ENCODE results near the gene ADAM33. TPM values are rescaled to one million over a fixed set of nuclear protein-coding genes. Genes with fewer than 3 reads are reported as not detected.

The ADAM33 gene
- total RNA-seq, 4 donors from 2014 or later, result 15.0 to 150 (median 44.6) TPM

DNA sequence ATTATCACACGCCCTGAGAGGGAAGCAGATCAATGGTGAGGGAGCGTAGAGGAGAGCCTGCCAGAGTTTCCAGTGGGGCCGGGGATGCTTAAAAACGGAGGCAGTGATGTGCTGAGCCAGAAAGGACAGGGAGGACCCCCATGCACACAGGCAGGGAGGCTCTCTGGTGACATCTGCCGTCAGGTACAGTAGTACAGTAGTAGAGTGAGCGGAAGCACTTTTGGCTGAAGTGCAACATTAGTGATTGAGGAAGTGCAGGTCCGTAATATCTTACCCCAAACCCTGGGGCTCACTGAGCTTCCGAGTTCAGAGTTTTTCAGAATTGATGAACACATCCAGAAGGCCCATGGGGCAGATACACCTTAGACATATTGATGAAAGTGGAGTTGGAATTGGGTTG, 60.7 kb downstream of the ADAM33 start:
- Histone ChIP-seq H3K4me3 (no peak overlapping the region), H3K36me3 (no peaks in the 10 kb centered on the region), H3K4me1 (no peaks in the 10 kb centered on the region), H3K27me3 (no peaks in the 10 kb centered on the region), H3K27ac (no peak overlapping the region), H3K9me3 (no peaks in the 10 kb centered on the region)
- intact Hi-C loops (cut with DNase I; ENCODE audit: low total_unique reads) (no loop called here), in situ Hi-C loops (cut with MboI; ENCODE audit: low pct_ligation_motif_present in 1 of 4, low pct_unique_long_range_greater_than_20kb in 1 of 4, low sequenced_read_pairs in 3 of 4) (no loop called here)
- no peak for DNase-seq
- WGBS, 2 donors (ENCODE audit: low coverage in 1 of 2), result 97 to 100% methylated on average over 2 to 8 of the region's 8 CpGs
- TF ChIP-seq, protein P1, sequence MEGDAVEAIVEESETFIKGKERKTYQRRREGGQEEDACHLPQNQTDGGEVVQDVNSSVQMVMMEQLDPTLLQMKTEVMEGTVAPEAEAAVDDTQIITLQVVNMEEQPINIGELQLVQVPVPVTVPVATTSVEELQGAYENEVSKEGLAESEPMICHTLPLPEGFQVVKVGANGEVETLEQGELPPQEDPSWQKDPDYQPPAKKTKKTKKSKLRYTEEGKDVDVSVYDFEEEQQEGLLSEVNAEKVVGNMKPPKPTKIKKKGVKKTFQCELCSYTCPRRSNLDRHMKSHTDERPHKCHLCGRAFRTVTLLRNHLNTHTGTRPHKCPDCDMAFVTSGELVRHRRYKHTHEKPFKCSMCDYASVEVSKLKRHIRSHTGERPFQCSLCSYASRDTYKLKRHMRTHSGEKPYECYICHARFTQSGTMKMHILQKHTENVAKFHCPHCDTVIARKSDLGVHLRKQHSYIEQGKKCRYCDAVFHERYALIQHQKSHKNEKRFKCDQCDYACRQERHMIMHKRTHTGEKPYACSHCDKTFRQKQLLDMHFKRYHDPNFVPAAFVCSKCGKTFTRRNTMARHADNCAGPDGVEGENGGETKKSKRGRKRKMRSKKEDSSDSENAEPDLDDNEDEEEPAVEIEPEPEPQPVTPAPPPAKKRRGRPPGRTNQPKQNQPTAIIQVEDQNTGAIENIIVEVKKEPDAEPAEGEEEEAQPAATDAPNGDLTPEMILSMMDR (IDR thresholded peaks at IDR 0.05), result no peak
- no peak for TF ChIP-seq POLR2AphosphoS5 (IDR thresholded peaks at IDR 0.05)
- TF ChIP-seq POLR2A (IDR thresholded peaks at IDR 0.05), result no peak
- no peak for TF ChIP-seq EP300 (IDR thresholded peaks at IDR 0.05; ENCODE audit: low read depth)

Other genes starting within 250 kb of the ADAM33 start
- 10 to 100 TPM in 3 of 4 donors, 1 to 10 TPM in 1; 6.8 to 24.7 (median 15.9) TPM for gene ATRN, start 211.0 kb downstream of the ADAM33 start, total RNA-seq
- gene GFRA4, start 18.6 kb downstream of the ADAM33 start, total RNA-seq, result not detected
- 10 to 100 TPM in 1 of 4 donors, 1 to 10 TPM in 3; 2.2 to 17.6 (median 7.9) TPM for gene SIGLEC1, start 30.6 kb upstream of the ADAM33 start, total RNA-seq
- gene HSPA12B, start 50.7 kb upstream of the ADAM33 start, total RNA-seq, result 1 to 10 TPM in 3 of 4 donors, under 1 TPM in 1; 0.75 to 4.1 (median 2.7) TPM
- gene ADISSP, start 85.7 kb upstream of the ADAM33 start, total RNA-seq, result 10 to 100 TPM in 3 of 4 donors, 1 to 10 TPM in 1; 3.0 to 19.9 (median 16.3) TPM
- under 1 TPM in 1 of 4 donors, not detected in 3; 0.14 TPM for gene SPEF1, start 99.4 kb upstream of the ADAM33 start, total RNA-seq
- 10 to 100 TPM; 66.6 to 83.1 (median 72.8) TPM for gene CENPB, start 104.7 kb upstream of the ADAM33 start, total RNA-seq
- gene CDC25B, start 114.3 kb upstream of the ADAM33 start, total RNA-seq, result 10 to 100 TPM; 14.1 to 89.4 (median 39.5) TPM
- 10 to 100 TPM in 3 of 4 donors, 1 to 10 TPM in 1; 9.1 to 38.5 (median 17.0) TPM for gene AP5S1, start 138.5 kb upstream of the ADAM33 start, total RNA-seq
- 100 to 1,000 TPM in 1 of 4 donors, 10 to 100 TPM in 3; 70.3 to 104 (median 81.8) TPM for gene MAVS, start 164.8 kb upstream of the ADAM33 start, total RNA-seq
- gene PANK2, start 207.4 kb upstream of the ADAM33 start, total RNA-seq, result 10 to 100 TPM; 22.9 to 48.7 (median 38.2) TPM

All from transverse colon (tissue), 4 donors.